Measurements from ENCODE around the gene STON2. TPM values are rescaled to one million over a fixed set of nuclear protein-coding genes. Genes with fewer than 3 reads are reported as not detected.

The STON2 gene
- total RNA-seq, 1 donor from 2014 or later = 47.4 TPM

DNA sequence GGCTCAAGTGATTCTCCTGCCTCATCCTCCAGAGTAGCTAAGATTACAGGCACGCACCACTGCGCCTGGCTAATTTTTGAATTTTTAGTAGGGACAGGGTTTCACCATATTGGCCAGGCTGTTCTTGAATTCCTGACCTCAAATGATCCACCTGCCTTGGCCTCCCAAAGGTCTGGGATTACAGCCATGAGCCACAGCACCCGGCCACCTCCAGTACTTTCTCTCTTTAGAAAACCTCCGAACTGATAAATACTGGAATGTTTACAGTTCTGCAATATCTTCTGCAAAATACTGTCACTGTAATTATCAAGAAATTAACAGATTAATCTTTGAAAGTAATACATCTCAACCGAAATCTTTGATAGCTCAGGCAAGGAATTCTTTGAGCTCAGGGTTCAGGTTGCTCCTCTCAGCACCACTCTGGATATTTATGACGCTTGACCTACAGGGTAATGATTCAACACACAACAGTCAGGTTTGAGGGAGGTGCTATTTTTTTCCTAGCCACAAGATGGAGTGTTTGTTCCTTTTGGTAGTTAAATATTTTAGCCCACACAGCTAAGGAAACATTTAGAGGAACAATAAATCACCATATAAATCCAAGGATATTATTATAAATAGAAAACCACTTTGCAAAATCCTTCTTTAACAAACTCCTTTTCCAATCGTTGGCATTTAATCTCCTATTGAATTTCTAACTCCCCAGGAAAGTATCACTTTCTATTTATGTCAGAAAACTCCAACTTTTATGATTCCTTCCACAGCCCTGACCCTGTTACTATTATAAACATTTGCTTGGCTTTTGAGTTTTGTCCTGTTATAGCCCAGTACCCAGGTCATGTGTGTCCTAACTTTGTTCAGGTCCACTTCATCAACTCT, 130.8 kb downstream of the STON2 start:
- peak; percentile 52 for TF ChIP-seq CTCF (IDR thresholded peaks at IDR 0.05; ENCODE audit: insufficient read depth, low read length, severe bottlenecking)
- DNase-seq (ENCODE audit: low read depth) (peak; percentile 67), FAIRE-seq (no peak)
- Histone ChIP-seq H3K4me3 (ENCODE audit: low read depth, low read length) (no peak overlapping the region), H3K36me3 (ENCODE audit: control insufficient read depth, insufficient read depth, low read length) (peaks cover 18% of the 10 kb centered on the region), H3K27me3 (ENCODE audit: control insufficient read depth, insufficient read depth, low read length) (no peaks in the 10 kb centered on the region)

- no peak for TF ChIP-seq CTCF (IDR thresholded peaks at IDR 0.05; ENCODE audit: insufficient read depth, low read length, severe bottlenecking)
- DNase-seq (ENCODE audit: low read depth) = peak; percentile 25
- H3K36me3 ChIP-seq (ENCODE audit: control insufficient read depth, insufficient read depth, low read length) = peaks cover 16% of the 10 kb centered on the region
- no peaks in the 10 kb centered on the region for H3K27me3 ChIP-seq (ENCODE audit: control insufficient read depth, insufficient read depth, low read length)
- peak; percentile 80 for FAIRE-seq
- no peak overlapping the region for H3K4me3 ChIP-seq (ENCODE audit: low read depth, low read length)
Measured at GRCh38 chr14:81268016-81268416, 132.1 kb downstream of the STON2 start.

- H3K4me3 ChIP-seq (ENCODE audit: low read depth, low read length) = no peak overlapping the region
- no peaks in the 10 kb centered on the region for H3K27me3 ChIP-seq (ENCODE audit: control insufficient read depth, insufficient read depth, low read length)
- DNase-seq (ENCODE audit: low read depth) (no peak), FAIRE-seq (no peak)
- TF ChIP-seq CTCF (IDR thresholded peaks at IDR 0.05; ENCODE audit: insufficient read depth, low read length, severe bottlenecking) = no peak
- peaks cover 19% of the 10 kb centered on the region for H3K36me3 ChIP-seq (ENCODE audit: control insufficient read depth, insufficient read depth, low read length)
Measured at GRCh38 chr14:81265636-81266169, 134.4 kb downstream of the STON2 start.

DNA sequence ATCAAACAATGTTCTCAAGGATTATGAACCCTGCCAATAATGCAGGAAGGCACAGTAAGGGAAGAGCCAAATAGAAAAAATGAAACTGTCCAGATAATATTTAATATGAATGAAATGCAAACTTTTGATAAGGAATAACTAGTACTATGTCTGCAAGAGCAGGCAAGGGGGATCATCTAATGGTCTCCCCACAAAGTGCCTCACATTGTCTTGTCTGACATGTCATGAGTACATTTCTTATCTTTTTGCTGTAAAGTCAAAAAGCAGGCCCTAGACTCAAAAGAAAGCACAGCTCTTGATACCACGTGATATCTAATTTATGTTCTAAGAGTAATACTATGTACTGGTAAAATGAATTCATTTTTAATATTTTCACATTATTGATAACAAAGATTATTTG, 135.5 kb downstream of the STON2 start:
- TF ChIP-seq CTCF (IDR thresholded peaks at IDR 0.05; ENCODE audit: insufficient read depth, low read length, severe bottlenecking) = no peak
- no peak for DNase-seq (ENCODE audit: low read depth)
- Histone ChIP-seq H3K36me3 (ENCODE audit: control insufficient read depth, insufficient read depth, low read length) (peaks cover 19% of the 10 kb centered on the region), H3K4me3 (ENCODE audit: low read depth, low read length) (no peak overlapping the region), H3K27me3 (ENCODE audit: control insufficient read depth, insufficient read depth, low read length) (no peaks in the 10 kb centered on the region)
- FAIRE-seq = no peak

GRCh38 chr14:81263777-81264410, 136.2 kb downstream of the STON2 start:
- Histone ChIP-seq H3K27me3 (ENCODE audit: control insufficient read depth, insufficient read depth, low read length) (no peaks in the 10 kb centered on the region), H3K4me3 (ENCODE audit: low read depth, low read length) (no peak overlapping the region), H3K36me3 (ENCODE audit: control insufficient read depth, insufficient read depth, low read length) (peaks cover 20% of the 10 kb centered on the region)
- TF ChIP-seq CTCF (IDR thresholded peaks at IDR 0.05; ENCODE audit: insufficient read depth, low read length, severe bottlenecking) = no peak
- FAIRE-seq (no peak), DNase-seq (ENCODE audit: low read depth) (no peak)

Data from bronchial epithelial cell (primary cell).